ENCODE results near the gene CFAP46.

- TF ChIP-seq CTCF (IDR thresholded peaks at IDR 0.05; ENCODE audit: insufficient read depth, low read length, poor library complexity, severe bottlenecking), result no peak
- no peak for TF ChIP-seq EZH2phosphoT487 (conservative IDR thresholded peaks at IDR 0.05; ENCODE audit: low read length)
Measured at GRCh38 chr10:132817701-132818211, 124.6 kb downstream of the CFAP46 start.

Data from SU-DHL-6 (cell line).